ENCODE results near the gene COL26A1.
A peak's percentile ranks its signal among the peaks of the same experiment; 100 is the strongest.

The COL26A1 gene

DNA sequence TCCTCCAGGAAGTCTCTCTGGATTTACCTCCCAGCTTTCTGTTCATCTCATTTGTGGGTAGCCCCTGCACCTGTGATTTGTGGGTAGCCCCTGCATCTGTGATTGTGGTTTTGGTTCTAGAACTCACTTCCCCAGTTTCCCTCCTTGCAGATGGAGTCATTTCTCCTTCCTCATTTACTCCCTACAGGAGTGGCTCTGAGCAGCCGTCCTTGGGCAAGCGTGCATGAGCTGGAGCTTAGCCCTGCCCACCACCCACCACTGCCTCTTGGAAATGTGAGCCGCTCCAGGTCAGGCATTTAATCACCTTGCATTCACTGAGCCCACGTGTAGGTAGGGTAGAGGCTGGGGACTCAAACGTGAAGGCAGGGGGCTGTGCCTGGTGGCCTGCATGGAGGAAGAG lies 8.2 kb downstream of the COL26A1 start:
- Histone ChIP-seq H3K4me3 (ENCODE audit: extremely low read depth, insufficient read depth, low read length, poor library complexity, severe bottlenecking) (no peak overlapping the region), H3K9me3 (ENCODE audit: control insufficient read depth, low read length) (no peaks in the 10 kb centered on the region), H3K4me1 (ENCODE audit: control insufficient read depth, insufficient read depth, low read length, poor library complexity, severe bottlenecking) (peaks cover 15% of the 10 kb centered on the region), H3K36me3 (ENCODE audit: control insufficient read depth, insufficient read depth, low read length) (peaks cover 17% of the 10 kb centered on the region), H3K27ac (ENCODE audit: low read depth, low read length, severe bottlenecking) (no peak overlapping the region)
- WGBS, 2 experiments (ENCODE audit: insufficient coverage in 2 of 2), result 93 to 100% methylated on average over 2 to 3 of the region's 5 CpGs

- peak overlapping the region; percentile 23 for H3K27ac ChIP-seq (ENCODE audit: low read depth, low read length, severe bottlenecking)
- no peak overlapping the region for H3K4me3 ChIP-seq (ENCODE audit: extremely low read depth, insufficient read depth, low read length, poor library complexity, severe bottlenecking)
- peaks cover 9% of the 10 kb centered on the region for H3K36me3 ChIP-seq (ENCODE audit: control insufficient read depth, insufficient read depth, low read length)
- H3K4me1 ChIP-seq (ENCODE audit: control insufficient read depth, insufficient read depth, low read length, poor library complexity, severe bottlenecking), result peaks cover 38% of the 10 kb centered on the region
- WGBS, 2 experiments (ENCODE audit: insufficient coverage in 2 of 2), result 84% methylated on average over 16 to 18 of the region's 19 CpGs
- no peaks in the 10 kb centered on the region for H3K9me3 ChIP-seq (ENCODE audit: control insufficient read depth, low read length)
Measured at GRCh38 chr7:101373812-101374614, 11.3 kb downstream of the COL26A1 start.

DNA sequence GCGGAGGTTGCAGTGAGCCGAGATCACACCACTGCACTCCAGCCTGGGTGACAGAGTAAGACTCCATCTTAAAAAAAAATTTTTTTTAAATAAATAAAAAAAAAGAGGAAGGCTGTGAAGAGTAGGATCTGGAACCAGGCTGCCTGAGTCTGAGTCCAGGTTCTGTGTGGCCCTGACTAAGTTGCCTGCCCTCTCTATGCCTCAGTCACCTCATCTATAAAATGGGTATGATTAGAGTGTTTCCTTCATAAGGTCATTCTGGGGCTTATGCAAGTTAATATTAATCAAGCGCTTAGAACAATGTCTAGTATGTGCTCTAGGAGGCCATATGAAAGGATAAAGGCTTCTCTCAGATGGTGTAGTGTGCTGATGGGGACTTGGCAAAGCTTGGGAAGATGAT lies 12.3 kb downstream of the COL26A1 start:
- Histone ChIP-seq H3K9me3 (ENCODE audit: control insufficient read depth, low read length) (no peaks in the 10 kb centered on the region), H3K4me3 (ENCODE audit: extremely low read depth, insufficient read depth, low read length, poor library complexity, severe bottlenecking) (no peak overlapping the region), H3K36me3 (ENCODE audit: control insufficient read depth, insufficient read depth, low read length) (peaks cover 9% of the 10 kb centered on the region), H3K4me1 (ENCODE audit: control insufficient read depth, insufficient read depth, low read length, poor library complexity, severe bottlenecking) (peaks cover 45% of the 10 kb centered on the region), H3K27ac (ENCODE audit: low read depth, low read length, severe bottlenecking) (no peak overlapping the region)
- WGBS, 2 experiments (ENCODE audit: insufficient coverage in 2 of 2), result 96 to 100% methylated on average over 1 to 2 of the region's 3 CpGs

DNA sequence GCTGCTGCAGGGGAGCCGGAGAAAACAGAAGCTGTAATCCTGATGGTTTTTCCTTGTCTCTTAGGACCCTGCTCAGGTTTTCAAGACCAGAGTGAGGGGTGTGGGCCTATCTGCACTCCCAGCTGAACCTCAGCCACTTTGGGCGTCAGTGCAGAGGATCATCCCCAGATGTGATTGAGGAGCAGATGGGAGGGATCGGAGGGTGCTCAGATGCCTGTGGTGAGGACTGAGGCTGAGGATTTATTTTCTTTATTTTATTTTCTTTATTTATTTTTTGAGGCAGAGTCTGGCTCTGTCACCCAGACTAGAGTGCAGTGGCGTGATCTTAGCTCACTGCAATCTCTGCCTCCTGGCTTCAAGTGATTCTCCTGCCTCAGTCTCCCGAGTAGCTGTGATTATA lies 13.9 kb downstream of the COL26A1 start:
- Histone ChIP-seq H3K4me3 (ENCODE audit: extremely low read depth, insufficient read depth, low read length, poor library complexity, severe bottlenecking) (no peak overlapping the region), H3K9me3 (ENCODE audit: control insufficient read depth, low read length) (peaks cover 11% of the 10 kb centered on the region), H3K36me3 (ENCODE audit: control insufficient read depth, insufficient read depth, low read length) (peaks cover 8% of the 10 kb centered on the region), H3K4me1 (ENCODE audit: control insufficient read depth, insufficient read depth, low read length, poor library complexity, severe bottlenecking) (peaks cover 45% of the 10 kb centered on the region), H3K27ac (ENCODE audit: low read depth, low read length, severe bottlenecking) (peak overlapping the region; percentile 95)
- WGBS, 2 experiments (ENCODE audit: insufficient coverage in 2 of 2), result 91 to 100% methylated on average over 3 of the region's 5 CpGs

GRCh38 chr7:101377189-101377736 lies 14.6 kb downstream of the COL26A1 start:
- 68 to 94% methylated on average over 4 of the region's 4 CpGs for WGBS, 2 experiments (ENCODE audit: insufficient coverage in 2 of 2)
- peaks cover 11% of the 10 kb centered on the region for H3K36me3 ChIP-seq (ENCODE audit: control insufficient read depth, insufficient read depth, low read length)
- peaks cover 17% of the 10 kb centered on the region for H3K9me3 ChIP-seq (ENCODE audit: control insufficient read depth, low read length)
- peaks cover 45% of the 10 kb centered on the region for H3K4me1 ChIP-seq (ENCODE audit: control insufficient read depth, insufficient read depth, low read length, poor library complexity, severe bottlenecking)
- H3K27ac ChIP-seq (ENCODE audit: low read depth, low read length, severe bottlenecking), result peak overlapping the region; percentile 95
- no peak overlapping the region for H3K4me3 ChIP-seq (ENCODE audit: extremely low read depth, insufficient read depth, low read length, poor library complexity, severe bottlenecking)

DNA sequence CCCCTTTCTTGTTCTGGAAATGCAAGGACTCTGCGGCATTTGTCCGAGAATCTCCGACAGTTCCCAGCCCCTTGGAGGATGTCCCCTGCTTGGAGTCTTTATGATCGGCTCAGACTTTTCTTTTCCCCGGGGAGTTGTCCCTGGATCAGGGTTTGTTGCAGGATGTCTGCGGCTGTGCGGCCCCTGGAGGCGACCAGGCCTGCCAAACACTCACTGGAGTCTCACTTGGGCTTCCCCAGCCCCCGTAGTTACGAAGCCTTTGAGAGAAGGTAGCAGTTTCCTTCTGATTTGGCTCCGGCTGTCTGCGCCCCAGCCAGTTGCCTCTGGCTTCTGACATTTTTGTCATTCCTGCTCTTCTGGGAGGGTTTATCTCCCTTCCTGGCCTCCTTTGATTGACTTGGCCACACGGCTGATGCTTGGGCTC lies 16.1 kb downstream of the COL26A1 start:
- WGBS, 2 experiments (ENCODE audit: insufficient coverage in 2 of 2), result 18 to 21% methylated on average over 12 of the region's 13 CpGs
- peaks cover 11% of the 10 kb centered on the region for H3K36me3 ChIP-seq (ENCODE audit: control insufficient read depth, insufficient read depth, low read length)
- peaks cover 37% of the 10 kb centered on the region for H3K4me1 ChIP-seq (ENCODE audit: control insufficient read depth, insufficient read depth, low read length, poor library complexity, severe bottlenecking)
- no peak overlapping the region for H3K4me3 ChIP-seq (ENCODE audit: extremely low read depth, insufficient read depth, low read length, poor library complexity, severe bottlenecking)
- H3K9me3 ChIP-seq (ENCODE audit: control insufficient read depth, low read length), result peaks cover 17% of the 10 kb centered on the region
- peak overlapping the region; percentile 95 for H3K27ac ChIP-seq (ENCODE audit: low read depth, low read length, severe bottlenecking)

GRCh38 chr7:101379302-101379701 lies 16.6 kb downstream of the COL26A1 start:
- peak overlapping the region; percentile 95 for H3K27ac ChIP-seq (ENCODE audit: low read depth, low read length, severe bottlenecking)
- no peak overlapping the region for H3K4me3 ChIP-seq (ENCODE audit: extremely low read depth, insufficient read depth, low read length, poor library complexity, severe bottlenecking)
- H3K4me1 ChIP-seq (ENCODE audit: control insufficient read depth, insufficient read depth, low read length, poor library complexity, severe bottlenecking), result peaks cover 32% of the 10 kb centered on the region
- peaks cover 11% of the 10 kb centered on the region for H3K36me3 ChIP-seq (ENCODE audit: control insufficient read depth, insufficient read depth, low read length)
- H3K9me3 ChIP-seq (ENCODE audit: control insufficient read depth, low read length), result peaks cover 17% of the 10 kb centered on the region
- 98% methylated on average over 4 of the region's 4 CpGs for WGBS, 2 experiments (ENCODE audit: insufficient coverage in 2 of 2)

DNA sequence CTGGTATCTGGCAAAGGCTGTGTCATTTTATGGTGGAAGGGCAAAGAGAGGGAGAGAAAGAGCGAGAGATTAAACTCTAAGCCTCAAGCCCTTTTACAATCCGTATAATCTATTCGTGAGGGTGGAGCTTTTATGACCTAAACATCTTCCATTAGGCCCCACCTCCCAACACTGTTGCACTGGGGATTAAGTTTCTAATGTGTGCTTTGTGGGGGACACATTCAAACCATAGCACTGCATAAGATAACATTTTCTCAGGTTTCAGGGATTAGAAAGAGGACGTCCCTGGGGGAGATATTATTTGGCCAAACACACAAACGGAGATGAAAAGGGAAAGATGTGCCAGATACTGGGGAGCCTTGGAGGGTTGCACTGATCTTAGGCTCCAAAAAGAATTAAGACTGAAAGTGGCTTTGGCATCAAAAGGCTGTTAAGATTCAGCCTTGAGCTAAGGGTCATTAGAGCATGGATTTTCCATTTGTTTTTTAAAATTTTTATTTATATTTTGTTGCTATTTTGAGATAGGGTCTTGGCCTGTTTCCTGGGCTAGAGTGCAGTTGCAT lies 19.0 kb downstream of the COL26A1 start:
- H3K4me3 ChIP-seq (ENCODE audit: extremely low read depth, insufficient read depth, low read length, poor library complexity, severe bottlenecking), result no peak overlapping the region
- 38 to 58% methylated on average over 1 to 2 of the region's 5 CpGs for WGBS, 2 experiments (ENCODE audit: insufficient coverage in 2 of 2)
- H3K9me3 ChIP-seq (ENCODE audit: control insufficient read depth, low read length), result peaks cover 17% of the 10 kb centered on the region
- peaks cover 7% of the 10 kb centered on the region for H3K36me3 ChIP-seq (ENCODE audit: control insufficient read depth, insufficient read depth, low read length)
- peaks cover 25% of the 10 kb centered on the region for H3K4me1 ChIP-seq (ENCODE audit: control insufficient read depth, insufficient read depth, low read length, poor library complexity, severe bottlenecking)
- H3K27ac ChIP-seq (ENCODE audit: low read depth, low read length, severe bottlenecking), result no peak overlapping the region

- 100% methylated on average over 1 of the region's 2 CpGs; no CpG with 5 or more reads in 1 of the 2 experiments for WGBS, 2 experiments (ENCODE audit: insufficient coverage in 2 of 2)
- peaks cover 18% of the 10 kb centered on the region for H3K4me1 ChIP-seq (ENCODE audit: control insufficient read depth, insufficient read depth, low read length, poor library complexity, severe bottlenecking)
- peaks cover 17% of the 10 kb centered on the region for H3K9me3 ChIP-seq (ENCODE audit: control insufficient read depth, low read length)
- peaks cover 7% of the 10 kb centered on the region for H3K36me3 ChIP-seq (ENCODE audit: control insufficient read depth, insufficient read depth, low read length)
- no peak overlapping the region for H3K27ac ChIP-seq (ENCODE audit: low read depth, low read length, severe bottlenecking)
- H3K4me3 ChIP-seq (ENCODE audit: extremely low read depth, insufficient read depth, low read length, poor library complexity, severe bottlenecking), result no peak overlapping the region
Measured at GRCh38 chr7:101382937-101383336, 20.3 kb downstream of the COL26A1 start.

GRCh38 chr7:101386177-101386557 lies 23.5 kb downstream of the COL26A1 start:
- Histone ChIP-seq H3K4me1 (ENCODE audit: control insufficient read depth, insufficient read depth, low read length, poor library complexity, severe bottlenecking) (peaks cover 14% of the 10 kb centered on the region), H3K4me3 (ENCODE audit: extremely low read depth, insufficient read depth, low read length, poor library complexity, severe bottlenecking) (no peak overlapping the region), H3K9me3 (ENCODE audit: control insufficient read depth, low read length) (peaks cover 10% of the 10 kb centered on the region), H3K27ac (ENCODE audit: low read depth, low read length, severe bottlenecking) (no peak overlapping the region), H3K36me3 (ENCODE audit: control insufficient read depth, insufficient read depth, low read length) (peaks cover 7% of the 10 kb centered on the region)
- WGBS, 2 experiments (ENCODE audit: insufficient coverage in 2 of 2), result 89 to 91% methylated on average over 6 to 8 of the region's 8 CpGs

Data from mesodermal cell (in vitro differentiated cells).